ENCODE measurements around the gene UQCR10. TPM values are rescaled to one million over a fixed set of nuclear protein-coding genes. Genes with fewer than 3 reads are reported as not detected.

UQCR10 gene
- total RNA-seq, 1 experiment from 2014 or later: 147 TPM

DNA sequence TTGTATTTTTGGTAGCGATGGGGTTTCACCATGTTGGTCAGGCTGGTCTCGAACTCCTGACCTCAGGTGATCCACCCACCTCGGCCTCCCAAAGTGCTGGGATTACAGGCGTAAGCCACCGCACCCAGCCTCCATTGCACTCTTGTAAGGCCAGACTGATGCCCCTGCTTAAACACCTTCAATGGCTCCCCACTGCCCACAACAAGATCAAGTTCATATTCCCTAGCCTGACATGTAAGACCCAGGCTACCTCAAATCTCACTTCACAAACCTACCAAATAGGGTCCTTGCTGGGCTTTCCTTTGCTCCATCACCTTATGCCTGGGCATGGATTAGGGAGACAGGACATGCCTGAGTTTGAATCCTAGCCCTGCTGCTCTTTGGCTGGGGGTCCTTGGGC, 13.1 kb downstream of the UQCR10 start:
- Histone ChIP-seq H3K4me3 (ENCODE audit: low read depth, low read length) (no peak overlapping the region), H3K27me3 (replicated peaks; ENCODE audit: control insufficient read depth, insufficient read depth, low read length) (no peaks in the 10 kb centered on the region), H3K4me1 (peaks cover 44% of the 10 kb centered on the region), H3K9me3 (no peaks in the 10 kb centered on the region), H3K36me3 (ENCODE audit: control insufficient read depth, insufficient read depth, low read length) (no peaks in the 10 kb centered on the region)
- no peak for DNase-seq
- H3K36me3 Mint-ChIP-seq (ENCODE audit: insufficient read depth, unreplicated experiment): no peaks in the 10 kb centered on the region
- CTCF ChIA-PET: interaction anchor here (0.6 kb wide), 1 partner anchor 71 kb away, joined by 3 read pairs; no protein-coding TSS in a partner anchor
- H3K9me3 Mint-ChIP-seq (ENCODE audit: unreplicated experiment): no peaks in the 10 kb centered on the region
- POLR2A ChIA-PET: no interaction called here
- H3K4me1 Mint-ChIP-seq (ENCODE audit: low read depth, unreplicated experiment): peaks cover 26% of the 10 kb centered on the region
- peak overlapping the region; percentile 53 for H3K27ac Mint-ChIP-seq (ENCODE audit: unreplicated experiment)
- no peak overlapping the region for H3K4me3 Mint-ChIP-seq (ENCODE audit: unreplicated experiment)
- BruUV-seq (replicated peaks): no TSS peak
- TF ChIP-seq, protein P1, sequence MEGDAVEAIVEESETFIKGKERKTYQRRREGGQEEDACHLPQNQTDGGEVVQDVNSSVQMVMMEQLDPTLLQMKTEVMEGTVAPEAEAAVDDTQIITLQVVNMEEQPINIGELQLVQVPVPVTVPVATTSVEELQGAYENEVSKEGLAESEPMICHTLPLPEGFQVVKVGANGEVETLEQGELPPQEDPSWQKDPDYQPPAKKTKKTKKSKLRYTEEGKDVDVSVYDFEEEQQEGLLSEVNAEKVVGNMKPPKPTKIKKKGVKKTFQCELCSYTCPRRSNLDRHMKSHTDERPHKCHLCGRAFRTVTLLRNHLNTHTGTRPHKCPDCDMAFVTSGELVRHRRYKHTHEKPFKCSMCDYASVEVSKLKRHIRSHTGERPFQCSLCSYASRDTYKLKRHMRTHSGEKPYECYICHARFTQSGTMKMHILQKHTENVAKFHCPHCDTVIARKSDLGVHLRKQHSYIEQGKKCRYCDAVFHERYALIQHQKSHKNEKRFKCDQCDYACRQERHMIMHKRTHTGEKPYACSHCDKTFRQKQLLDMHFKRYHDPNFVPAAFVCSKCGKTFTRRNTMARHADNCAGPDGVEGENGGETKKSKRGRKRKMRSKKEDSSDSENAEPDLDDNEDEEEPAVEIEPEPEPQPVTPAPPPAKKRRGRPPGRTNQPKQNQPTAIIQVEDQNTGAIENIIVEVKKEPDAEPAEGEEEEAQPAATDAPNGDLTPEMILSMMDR (IDR thresholded peaks at IDR 0.05; ENCODE audit: insufficient read depth in 1 of 2, low read depth in 1 of 2, low read length in 1 of 2, severe bottlenecking in 1 of 2, unreplicated experiment in 1 of 2): no peak
- no peaks in the 10 kb centered on the region for H3K27me3 Mint-ChIP-seq (ENCODE audit: insufficient read depth, unreplicated experiment)
- intact Hi-C loops (cut with micrococcal nuclease; ENCODE audit: unreplicated experiment): no loop called here

DNA sequence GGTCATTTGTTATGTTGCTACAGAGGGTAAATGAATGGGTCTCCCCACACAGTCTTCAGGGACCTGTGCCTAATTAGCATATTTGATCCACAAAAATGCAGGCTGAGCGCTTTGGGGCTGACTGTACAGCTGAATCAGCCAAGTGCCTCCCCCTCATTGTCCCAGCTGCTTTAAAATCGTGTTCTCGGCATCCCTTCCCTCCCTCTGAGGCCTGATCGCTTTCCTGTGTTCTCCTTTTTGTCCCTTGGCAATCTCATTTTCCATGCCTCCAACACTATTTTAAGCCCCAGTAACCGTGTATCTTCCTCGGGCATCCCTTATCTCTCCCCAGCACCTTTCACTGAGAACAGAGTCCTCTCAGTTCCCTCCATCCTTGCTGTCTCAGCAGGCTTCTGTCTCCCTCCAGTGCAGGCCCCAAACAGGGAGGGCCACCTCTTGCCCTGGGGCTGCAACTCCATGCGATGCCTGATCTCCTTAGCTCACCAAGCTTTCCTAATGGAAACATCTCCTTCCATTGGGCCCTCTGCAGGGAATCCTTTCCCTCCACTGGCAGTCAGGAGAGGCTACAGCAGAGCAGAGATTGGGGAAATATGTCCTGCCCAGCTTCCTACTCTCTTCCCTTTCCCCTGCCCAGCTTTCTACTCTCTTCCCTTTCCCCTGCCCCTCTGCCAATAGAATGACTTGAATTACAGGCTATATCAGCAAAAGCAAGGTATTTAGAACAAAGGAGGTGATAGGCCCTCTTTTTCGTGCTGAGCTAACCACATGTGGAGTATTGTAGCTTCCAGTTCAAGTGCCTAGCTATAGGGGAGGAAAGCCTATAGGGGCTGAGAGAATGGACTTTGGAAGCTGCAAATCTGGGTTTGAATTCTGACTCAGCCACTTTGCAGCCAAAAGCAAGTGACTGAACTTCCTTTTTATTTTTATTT, 13.8 kb downstream of the UQCR10 start:
- Histone ChIP-seq H3K9me3 (no peaks in the 10 kb centered on the region), H3K4me1 (peaks cover 44% of the 10 kb centered on the region), H3K27me3 (replicated peaks; ENCODE audit: control insufficient read depth, insufficient read depth, low read length) (no peaks in the 10 kb centered on the region), H3K4me3 (ENCODE audit: low read depth, low read length) (no peak overlapping the region), H3K36me3 (ENCODE audit: control insufficient read depth, insufficient read depth, low read length) (no peaks in the 10 kb centered on the region)
- intact Hi-C loops (cut with micrococcal nuclease; ENCODE audit: unreplicated experiment): no loop called here
- ChIA-PET POLR2A (no interaction called here), CTCF (interaction anchor here (0.6 kb wide), 3 partner anchors 8 to 308 kb away, joined by 3 to 6 read pairs (median 5); no protein-coding TSS in a partner anchor)
- Mint-ChIP-seq H3K27me3 (ENCODE audit: insufficient read depth, unreplicated experiment) (no peaks in the 10 kb centered on the region), H3K4me3 (ENCODE audit: unreplicated experiment) (no peak overlapping the region), H3K9me3 (ENCODE audit: unreplicated experiment) (no peaks in the 10 kb centered on the region), H3K27ac (ENCODE audit: unreplicated experiment) (peak overlapping the region; percentile 53), H3K36me3 (ENCODE audit: insufficient read depth, unreplicated experiment) (no peaks in the 10 kb centered on the region), H3K4me1 (ENCODE audit: low read depth, unreplicated experiment) (peaks cover 26% of the 10 kb centered on the region)
- TF ChIP-seq, protein P1 (IDR thresholded peaks at IDR 0.05; ENCODE audit: insufficient read depth in 1 of 2, low read depth in 1 of 2, low read length in 1 of 2, severe bottlenecking in 1 of 2, unreplicated experiment in 1 of 2): no peak
- BruUV-seq (replicated peaks): no TSS peak
- no peak for DNase-seq

DNA sequence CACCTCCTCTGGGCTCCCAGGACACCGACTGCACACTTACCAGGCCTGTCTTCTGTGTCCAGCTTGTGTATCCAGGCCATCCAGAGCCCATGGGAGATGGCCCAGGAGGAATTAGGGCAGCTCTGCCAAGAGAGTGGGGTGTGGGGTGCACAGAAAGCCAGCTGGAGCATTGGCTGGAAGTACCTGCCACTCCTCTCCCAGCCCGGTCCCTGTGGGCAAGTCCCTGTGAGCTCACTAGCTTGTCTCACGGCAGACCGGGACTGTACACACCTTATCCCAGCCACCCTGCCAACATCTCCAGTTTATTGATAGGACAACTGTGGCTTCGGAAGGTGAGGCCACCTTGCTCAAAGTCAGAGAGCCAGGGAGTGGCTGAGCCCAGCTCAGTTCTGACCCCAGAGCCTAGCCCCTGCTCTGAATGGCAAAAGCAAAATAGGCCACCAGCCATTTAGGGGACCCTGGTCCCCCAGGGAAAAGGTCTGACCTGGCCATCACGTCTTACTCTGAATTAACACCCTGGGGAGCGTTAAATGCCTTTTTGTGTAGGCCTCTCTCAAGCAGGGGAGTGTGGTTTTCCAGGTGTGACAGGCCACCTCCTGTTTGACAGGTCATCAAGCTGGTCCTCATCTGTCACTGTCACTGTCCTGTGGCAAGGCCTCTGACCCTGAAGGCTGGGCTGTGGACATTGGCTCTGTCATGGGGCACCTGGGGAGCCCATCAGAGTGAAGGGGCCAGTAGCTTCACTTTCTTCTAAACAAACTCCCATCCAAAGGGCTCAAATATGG, 15.1 kb downstream of the UQCR10 start:
- H3K4me3 Mint-ChIP-seq (ENCODE audit: unreplicated experiment): no peak overlapping the region
- ChIA-PET CTCF (interaction anchor here (1.0 kb wide), 1 partner anchor 223 kb away, joined by 3 read pairs; no protein-coding TSS in a partner anchor), POLR2A (interaction anchor here (0.6 kb wide), 1 partner anchor 19 kb away, joined by 3 read pairs; no protein-coding TSS in a partner anchor)
- H3K27ac Mint-ChIP-seq (ENCODE audit: unreplicated experiment): peak overlapping the region; percentile 53
- no peaks in the 10 kb centered on the region for H3K9me3 ChIP-seq
- peaks cover 26% of the 10 kb centered on the region for H3K4me1 Mint-ChIP-seq (ENCODE audit: low read depth, unreplicated experiment)
- H3K27me3 Mint-ChIP-seq (ENCODE audit: insufficient read depth, unreplicated experiment): no peaks in the 10 kb centered on the region
- H3K4me1 ChIP-seq: peaks cover 44% of the 10 kb centered on the region
- no TSS peak for BruUV-seq (replicated peaks)
- H3K9me3 Mint-ChIP-seq (ENCODE audit: unreplicated experiment): no peaks in the 10 kb centered on the region
- H3K36me3 ChIP-seq (ENCODE audit: control insufficient read depth, insufficient read depth, low read length): no peaks in the 10 kb centered on the region
- intact Hi-C loops (cut with micrococcal nuclease; ENCODE audit: unreplicated experiment): no loop called here
- H3K27me3 ChIP-seq (replicated peaks; ENCODE audit: control insufficient read depth, insufficient read depth, low read length): no peaks in the 10 kb centered on the region
- DNase-seq: no peak
- H3K4me3 ChIP-seq (ENCODE audit: low read depth, low read length): no peak overlapping the region
- H3K36me3 Mint-ChIP-seq (ENCODE audit: insufficient read depth, unreplicated experiment): no peaks in the 10 kb centered on the region
- TF ChIP-seq, protein P1 (IDR thresholded peaks at IDR 0.05; ENCODE audit: insufficient read depth in 1 of 2, low read depth in 1 of 2, low read length in 1 of 2, severe bottlenecking in 1 of 2, unreplicated experiment in 1 of 2): no peak
